OCI-LY7 (cell line): ENCODE data around the gene EEF2K. TPM values are rescaled to one million over a fixed set of nuclear protein-coding genes. Genes with fewer than 3 reads are reported as not detected.

ENCODE experiments used
- BruUV-seq: library from RNA; stranded (reverse); fragments of 400-500 nt; replicated peaks from 2 replicates; lab custom pipeline; 2021; lab: Mats Ljungman, UMichigan
- CTCF ChIA-PET: fragments of 300-600 bp; sonication (Branson Sonifier 250); formaldehyde crosslinking; loops from one replicate; lab custom pipeline; 2022; ENCODE audit warnings: antibody characterized with exemption; ENCODE audit not compliant: unreplicated experiment; lab: Charles Lee
- POLR2A ChIA-PET: fragments of 300-600 bp; sonication (Branson Sonifier 250); formaldehyde crosslinking; loops from one replicate; lab custom pipeline; 2022; ENCODE audit warnings: antibody characterized with exemption; lab: Charles Lee
- DNase-seq: peaks from one replicate; pipeline ENCODE4 v3.0.0-alpha.2; 2015; ENCODE audit warnings: low spot score
- H2AFZ ChIP-seq: fragments of 200-600 bp; sonication (generic), shearing (Covaris generic); 2 replicates; pipeline ENCODE4 v1.6.1; 2014; ENCODE audit warnings: mild to moderate bottlenecking, antibody characterized with exemption, low read length, moderate library complexity
- H3K27ac ChIP-seq: fragments of 200-600 bp; sonication (generic); 2 replicates; pipeline ENCODE4 v1.5.1; 2014; ENCODE audit warnings: mixed run types, low read depth, mild to moderate bottlenecking, moderate library complexity, low read length, inconsistent platforms; ENCODE audit not compliant: poor library complexity, severe bottlenecking
- H3K36me3 ChIP-seq: fragments of 200-600 bp; sonication (generic); 2 replicates; pipeline ENCODE4 v1.6.1; 2014; ENCODE audit warnings: mild to moderate bottlenecking, antibody characterized with exemption, low read length, moderate library complexity, mixed read lengths; ENCODE audit not compliant: insufficient read depth
- H3K4me1 ChIP-seq: fragments of 200-600 bp; sonication (generic); 2 replicates; pipeline ENCODE4 v1.5.1; 2014; ENCODE audit warnings: mild to moderate bottlenecking, low read length; ENCODE audit not compliant: insufficient read depth, poor library complexity, severe bottlenecking
- H3K4me2 ChIP-seq: fragments of 200-600 bp; sonication (generic); 2 replicates; pipeline ENCODE4 v1.6.1; 2014; ENCODE audit warnings: mild to moderate bottlenecking, low read length
- H3K4me3 ChIP-seq: fragments of 200-600 bp; sonication (generic); 2 replicates; pipeline ENCODE4 v1.5.1; 2014; ENCODE audit warnings: mild to moderate bottlenecking, low read depth, low read length; ENCODE audit not compliant: poor library complexity, severe bottlenecking
- H3K79me2 ChIP-seq: fragments of 200-600 bp; sonication (generic); 2 replicates; pipeline ENCODE4 v1.6.1; 2016; ENCODE audit warnings: low read depth, mild to moderate bottlenecking, low read length, moderate library complexity, mixed read lengths; ENCODE audit not compliant: insufficient read depth
- H3K9me2 ChIP-seq: fragments of 200-600 bp; sonication (generic); 2 replicates; pipeline ENCODE4 v1.6.1; 2016; ENCODE audit warnings: mild to moderate bottlenecking, low read length, mixed read lengths; ENCODE audit not compliant: insufficient read depth
- H3K9me3 ChIP-seq: fragments of 200-600 bp; sonication (generic); 2 replicates; pipeline ENCODE4 v1.6.1; 2014; ENCODE audit warnings: mild to moderate bottlenecking, mixed run types, low read length, mixed read lengths
- H4K20me1 ChIP-seq: fragments of 200-600 bp; sonication (generic); 2 replicates; pipeline ENCODE4 v1.6.1; 2014; ENCODE audit warnings: mild to moderate bottlenecking, antibody characterized with exemption, low read length, moderate library complexity, mixed read lengths; ENCODE audit not compliant: insufficient read depth
- CTCF ChIP-seq: fragments of 200-600 bp; sonication (generic); conservative IDR thresholded peaks from 2 replicates; pipeline ENCODE4 v1.5.1; 2014; ENCODE audit warnings: mild to moderate bottlenecking, antibody characterized with exemption, low read length, moderate library complexity, mixed read lengths
- EZH2phosphoT487 ChIP-seq: fragments of 200-600 bp; sonication (generic); IDR thresholded peaks from 2 replicates; pipeline ENCODE4 v1.6.1; 2018; ENCODE audit warnings: low read depth, borderline replicate concordance, mild to moderate bottlenecking, mixed run types, antibody characterized with exemption, low read length, moderate library complexity, mixed read lengths
- intact Hi-C: fragments of 100-400 bp; cut with micrococcal nuclease; formaldehyde crosslinking; loops from one replicate; pipeline ENCODE4 v1.10.0; 2022; ENCODE audit not compliant: unreplicated experiment
- total RNA-seq, 2 experiments: library from RNA; depleted of rRNA in 1 of 2; stranded (reverse); fragments of >200 nt in 1 of 2; shearing (Covaris generic) in 1 of 2; gene quantifications; 2 replicates each; pipeline ENCODE4 v1.2.3, GENCODE V29; 2014 to 2022

The EEF2K gene
- total RNA-seq, 2 experiments from 2014 or later = 23.8 to 42.3 TPM

DNA sequence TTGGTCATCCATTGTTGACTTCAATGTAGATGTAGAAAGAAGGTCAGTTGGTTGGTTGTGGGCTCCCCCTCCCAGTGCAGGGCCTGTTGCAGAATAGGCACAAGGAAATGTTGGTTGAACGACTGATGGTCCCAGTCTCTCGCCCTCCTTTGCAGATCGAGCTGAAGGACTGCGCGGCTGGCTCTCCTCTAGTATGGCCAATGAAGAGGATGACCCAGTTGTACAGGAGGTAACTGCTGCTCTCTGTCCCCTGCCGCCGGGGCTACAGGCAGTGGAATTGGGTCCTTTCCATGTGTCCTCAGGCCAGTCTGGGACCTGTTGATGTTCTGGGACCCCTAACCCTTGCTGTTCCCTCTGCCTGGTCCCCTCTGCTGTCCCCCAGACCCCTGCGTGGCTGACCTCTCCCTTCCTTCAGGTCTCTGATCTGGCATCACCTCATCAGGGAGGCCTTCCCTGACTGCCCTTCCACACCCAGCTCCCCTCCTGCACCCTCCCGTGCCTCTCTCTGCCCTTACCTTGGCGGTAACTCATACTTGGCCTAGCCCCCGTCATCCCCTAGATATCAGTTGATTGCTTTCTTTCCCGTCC lies 96.8 kb downstream of the EEF2K start:
- Histone ChIP-seq H3K4me3 (no peak overlapping the region), H3K9me2 (no peaks in the 10 kb centered on the region), H3K79me2 (peaks cover 52% of the 10 kb centered on the region), H3K4me1 (peaks cover 15% of the 10 kb centered on the region), H3K9me3 (no peaks in the 10 kb centered on the region), H3K36me3 (peaks cover 81% of the 10 kb centered on the region), H2AFZ (no peak overlapping the region), H4K20me1 (peaks cover 10% of the 10 kb centered on the region), H3K4me2 (no peak overlapping the region), H3K27ac (no peak overlapping the region)
- POLR2A ChIA-PET = no interaction called here
- intact Hi-C loops = no loop called here
- BruUV-seq = no TSS peak
- CTCF ChIA-PET = no interaction called here
- no peak for DNase-seq
- no peak for TF ChIP-seq EZH2phosphoT487
- no peak for TF ChIP-seq CTCF

GRCh38 chr16:22304411-22304810 lies 98.3 kb downstream of the EEF2K start:
- H3K4me2 ChIP-seq = no peak overlapping the region
- TF ChIP-seq EZH2phosphoT487 = no peak
- no peak for TF ChIP-seq CTCF
- no peak overlapping the region for H3K4me3 ChIP-seq
- CTCF ChIA-PET = no interaction called here
- H3K36me3 ChIP-seq = peaks cover 87% of the 10 kb centered on the region
- H3K9me3 ChIP-seq = no peaks in the 10 kb centered on the region
- H3K27ac ChIP-seq = no peak overlapping the region
- no peaks in the 10 kb centered on the region for H3K9me2 ChIP-seq
- BruUV-seq = no TSS peak
- peaks cover 9% of the 10 kb centered on the region for H3K4me1 ChIP-seq
- intact Hi-C loops = no loop called here
- no peak overlapping the region for H2AFZ ChIP-seq
- POLR2A ChIA-PET = interaction anchor here (0.9 kb wide), 1 partner anchor 38 kb away, joined by 5 read pairs; no protein-coding TSS in a partner anchor
- DNase-seq = no peak
- H3K79me2 ChIP-seq = peaks cover 36% of the 10 kb centered on the region
- peaks cover 5% of the 10 kb centered on the region for H4K20me1 ChIP-seq

DNA sequence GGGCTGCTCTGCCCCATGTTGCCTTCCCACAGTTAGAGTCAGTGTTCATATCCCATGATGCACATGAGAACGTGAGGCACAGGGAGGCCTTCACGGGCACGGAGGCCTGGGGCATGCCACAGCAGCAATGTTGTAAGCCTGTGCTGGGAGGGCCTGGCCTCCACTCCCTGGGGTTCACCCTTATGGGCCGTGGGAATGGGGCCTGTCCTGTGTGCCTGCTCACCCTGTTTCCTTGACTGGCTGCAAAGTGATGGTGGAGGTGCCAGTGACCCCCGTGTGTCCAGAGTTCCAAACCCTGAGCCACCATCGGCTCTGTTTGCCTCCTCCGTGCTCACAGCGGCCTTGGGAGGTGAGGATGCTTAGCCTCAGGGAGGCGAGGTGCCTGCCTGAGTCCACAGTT lies 100.7 kb downstream of the EEF2K start:
- CTCF ChIA-PET = no interaction called here
- no TSS peak for BruUV-seq

More for the DNA sequence above, 100.7 kb downstream of the EEF2K start:
- Histone ChIP-seq H3K79me2 (peaks cover 13% of the 10 kb centered on the region; the same call in 1 of the 2 replicates), H3K9me3 (no peaks in the 10 kb centered on the region), H3K4me1 (no peaks in the 10 kb centered on the region), H3K4me2 (no peak overlapping the region), H3K27ac (no peak overlapping the region), H3K36me3 (peaks cover 96% of the 10 kb centered on the region), H3K9me2 (no peaks in the 10 kb centered on the region), H2AFZ (no peak overlapping the region), H3K4me3 (no peak overlapping the region), H4K20me1 (no peaks in the 10 kb centered on the region; the same call in 1 of the 2 replicates)
- DNase-seq = no peak
- no peak for TF ChIP-seq EZH2phosphoT487
- no peak for TF ChIP-seq CTCF
- POLR2A ChIA-PET = no interaction called here
- intact Hi-C loops = no loop called here
